Neural progenitor cell (in vitro differentiated cells): ENCODE results near the gene HOOK2.
"Not testable (repeated sequence)": the region's sequence is repeated elsewhere in the genome, so short reads cannot be mapped to it uniquely, and the experiment has no call there.

Experiments used
- EZH2 ChIP-seq: fragments of 200-600 bp; sonication (generic); IDR thresholded peaks from 2 replicates; pipeline ENCODE4 v1.6.1; 2017; ENCODE audit warnings: antibody characterized with exemption, mild to moderate bottlenecking, moderate library complexity
- EZH2phosphoT487 ChIP-seq: fragments of 200-600 bp; sonication (generic); IDR thresholded peaks from 2 replicates; pipeline ENCODE4 v1.6.1; 2017; ENCODE audit warnings: antibody characterized with exemption
- TF ChIP-seq, protein P1 (sequence below): fragments of 200-600 bp; sonication (generic); IDR thresholded peaks from 2 replicates; pipeline ENCODE4 v1.5.1; 2017; ENCODE audit warnings: antibody characterized with exemption, mild to moderate bottlenecking

DNA sequence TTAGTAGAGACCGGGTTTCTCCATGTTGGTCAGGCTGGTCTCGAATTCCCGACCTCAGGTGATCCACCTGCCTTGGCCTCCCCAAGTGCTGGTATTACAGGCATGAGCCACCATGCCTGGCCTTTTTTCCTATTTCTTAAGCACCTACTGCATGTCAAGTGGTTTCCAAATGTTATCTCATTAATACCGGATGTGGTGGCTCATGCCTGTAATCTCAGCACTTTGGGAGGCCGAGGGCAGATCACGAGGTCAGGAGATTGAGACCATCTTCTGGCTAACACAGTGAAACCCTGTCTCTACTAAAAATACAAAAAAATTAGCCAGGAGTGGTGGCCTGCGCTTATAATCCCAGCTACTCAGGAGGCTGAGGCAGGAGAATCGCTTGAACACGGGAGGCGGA is 49.7 kb downstream of the HOOK2 start:
- TF ChIP-seq, protein P1, sequence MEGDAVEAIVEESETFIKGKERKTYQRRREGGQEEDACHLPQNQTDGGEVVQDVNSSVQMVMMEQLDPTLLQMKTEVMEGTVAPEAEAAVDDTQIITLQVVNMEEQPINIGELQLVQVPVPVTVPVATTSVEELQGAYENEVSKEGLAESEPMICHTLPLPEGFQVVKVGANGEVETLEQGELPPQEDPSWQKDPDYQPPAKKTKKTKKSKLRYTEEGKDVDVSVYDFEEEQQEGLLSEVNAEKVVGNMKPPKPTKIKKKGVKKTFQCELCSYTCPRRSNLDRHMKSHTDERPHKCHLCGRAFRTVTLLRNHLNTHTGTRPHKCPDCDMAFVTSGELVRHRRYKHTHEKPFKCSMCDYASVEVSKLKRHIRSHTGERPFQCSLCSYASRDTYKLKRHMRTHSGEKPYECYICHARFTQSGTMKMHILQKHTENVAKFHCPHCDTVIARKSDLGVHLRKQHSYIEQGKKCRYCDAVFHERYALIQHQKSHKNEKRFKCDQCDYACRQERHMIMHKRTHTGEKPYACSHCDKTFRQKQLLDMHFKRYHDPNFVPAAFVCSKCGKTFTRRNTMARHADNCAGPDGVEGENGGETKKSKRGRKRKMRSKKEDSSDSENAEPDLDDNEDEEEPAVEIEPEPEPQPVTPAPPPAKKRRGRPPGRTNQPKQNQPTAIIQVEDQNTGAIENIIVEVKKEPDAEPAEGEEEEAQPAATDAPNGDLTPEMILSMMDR: not testable (repeated sequence)
- TF ChIP-seq EZH2, EZH2phosphoT487: not testable (repeated sequence)
